ENCODE data around the gene RRP1B.

GRCh38 chr21:43720539-43721166 is 61.3 kb downstream of the RRP1B start:
- no peak for TF ChIP-seq CTCF (IDR thresholded peaks at IDR 0.05 in 2 of 3, conservative IDR thresholded peaks at IDR 0.05 in 1 of 3; ENCODE audit: borderline replicate concordance in 1 of 3, insufficient read depth in 1 of 3, low read depth in 2 of 3, low read length in 2 of 3)
- TF ChIP-seq SIN3A (IDR thresholded peaks at IDR 0.05; ENCODE audit: low read depth) = no peak
- no peak for TF ChIP-seq CEBPB (IDR thresholded peaks at IDR 0.05; ENCODE audit: low read depth)
